Choroid plexus epithelial cell (primary cell): ENCODE results near the gene FRMPD1.

Source experiments
- DNase-seq: peaks from one replicate; pipeline ENCODE4 v3.0.0-alpha.2; 2010; ENCODE audit warnings: low read depth
- H3K4me3 ChIP-seq: 2 replicates; pipeline ENCODE4 v1.5.1; 2011; ENCODE audit warnings: low read depth, mild to moderate bottlenecking, control low read depth, low read length, moderate library complexity
- TF ChIP-seq, protein P1 (sequence below): conservative IDR thresholded peaks from 2 replicates; pipeline ENCODE4 v1.5.1; 2011; ENCODE audit warnings: low read depth, mild to moderate bottlenecking, control low read depth, inconsistent platforms, low read length, moderate library complexity

Gene FRMPD1

DNA sequence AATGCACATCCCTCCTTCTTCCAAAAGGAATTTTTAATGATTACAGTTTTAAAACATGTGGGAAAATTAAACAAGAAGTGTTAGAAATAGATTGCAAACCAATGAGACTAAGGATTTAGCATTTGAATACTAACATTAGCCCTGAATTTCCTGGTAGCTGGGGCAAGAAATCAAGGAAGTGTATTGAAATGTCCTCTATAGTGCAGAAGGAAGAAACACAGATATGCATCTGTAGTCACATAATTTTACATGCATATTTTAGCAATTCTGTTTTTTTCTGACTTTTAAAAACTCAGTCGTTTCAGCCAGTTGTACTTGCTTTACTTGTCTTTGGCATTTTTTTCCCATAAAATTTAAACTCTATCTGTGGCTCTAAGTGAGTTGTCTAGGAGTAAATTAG is 45.8 kb downstream of the FRMPD1 start:
- H3K4me3 ChIP-seq = no peak overlapping the region
- DNase-seq = no peak
- TF ChIP-seq, protein P1, sequence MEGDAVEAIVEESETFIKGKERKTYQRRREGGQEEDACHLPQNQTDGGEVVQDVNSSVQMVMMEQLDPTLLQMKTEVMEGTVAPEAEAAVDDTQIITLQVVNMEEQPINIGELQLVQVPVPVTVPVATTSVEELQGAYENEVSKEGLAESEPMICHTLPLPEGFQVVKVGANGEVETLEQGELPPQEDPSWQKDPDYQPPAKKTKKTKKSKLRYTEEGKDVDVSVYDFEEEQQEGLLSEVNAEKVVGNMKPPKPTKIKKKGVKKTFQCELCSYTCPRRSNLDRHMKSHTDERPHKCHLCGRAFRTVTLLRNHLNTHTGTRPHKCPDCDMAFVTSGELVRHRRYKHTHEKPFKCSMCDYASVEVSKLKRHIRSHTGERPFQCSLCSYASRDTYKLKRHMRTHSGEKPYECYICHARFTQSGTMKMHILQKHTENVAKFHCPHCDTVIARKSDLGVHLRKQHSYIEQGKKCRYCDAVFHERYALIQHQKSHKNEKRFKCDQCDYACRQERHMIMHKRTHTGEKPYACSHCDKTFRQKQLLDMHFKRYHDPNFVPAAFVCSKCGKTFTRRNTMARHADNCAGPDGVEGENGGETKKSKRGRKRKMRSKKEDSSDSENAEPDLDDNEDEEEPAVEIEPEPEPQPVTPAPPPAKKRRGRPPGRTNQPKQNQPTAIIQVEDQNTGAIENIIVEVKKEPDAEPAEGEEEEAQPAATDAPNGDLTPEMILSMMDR = no peak

DNA sequence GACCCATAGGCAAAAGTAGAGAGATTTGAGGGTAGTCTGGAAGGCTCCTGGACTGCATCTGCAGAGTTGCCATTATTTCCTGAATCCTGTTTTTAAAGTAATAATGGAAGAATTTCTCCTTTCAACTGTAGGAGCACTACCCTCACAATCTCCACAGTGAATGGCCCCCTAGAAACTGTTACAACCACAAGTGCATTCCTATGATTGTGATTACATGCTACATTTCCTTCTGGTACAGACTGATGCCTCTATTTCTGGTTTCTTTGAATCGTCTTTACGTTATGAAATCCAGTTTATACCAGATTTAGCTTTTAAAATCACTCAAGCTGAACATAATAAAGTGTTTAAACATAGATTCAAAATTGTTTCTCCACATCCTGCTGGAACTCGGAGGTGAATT is 49.4 kb downstream of the FRMPD1 start:
- TF ChIP-seq, protein P1 = no peak
- H3K4me3 ChIP-seq = no peak overlapping the region
- no peak for DNase-seq

- DNase-seq = no peak
- H3K4me3 ChIP-seq = no peak overlapping the region
- TF ChIP-seq, protein P1 = no peak
These were observed 50.1 kb downstream of the FRMPD1 start for GRCh38 chr9:37700900-37701299.

- no peak overlapping the region for H3K4me3 ChIP-seq
- DNase-seq = no peak
- TF ChIP-seq, protein P1 = no peak
These were observed 55.0 kb downstream of the FRMPD1 start for GRCh38 chr9:37705787-37706186.

DNA sequence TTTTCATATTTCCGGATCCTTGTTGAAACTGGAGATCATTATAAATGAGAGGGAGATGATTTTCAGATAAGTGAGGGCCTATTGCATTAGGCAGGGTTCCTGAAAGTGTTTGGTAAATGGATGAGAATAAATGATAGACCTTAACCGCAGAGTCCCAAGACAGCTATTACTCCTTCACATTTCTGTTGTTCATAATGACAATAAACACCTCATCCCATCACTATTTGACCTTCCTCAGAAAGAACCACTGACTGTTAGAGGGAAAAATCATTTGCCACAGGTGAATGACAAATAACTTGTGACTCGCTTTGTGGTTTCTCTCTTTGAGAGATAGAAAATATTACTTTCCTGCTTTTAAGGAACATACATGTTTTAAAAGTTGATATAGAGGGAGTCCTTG is 55.5 kb downstream of the FRMPD1 start:
- H3K4me3 ChIP-seq = no peak overlapping the region
- TF ChIP-seq, protein P1 = no peak
- no peak for DNase-seq

DNA sequence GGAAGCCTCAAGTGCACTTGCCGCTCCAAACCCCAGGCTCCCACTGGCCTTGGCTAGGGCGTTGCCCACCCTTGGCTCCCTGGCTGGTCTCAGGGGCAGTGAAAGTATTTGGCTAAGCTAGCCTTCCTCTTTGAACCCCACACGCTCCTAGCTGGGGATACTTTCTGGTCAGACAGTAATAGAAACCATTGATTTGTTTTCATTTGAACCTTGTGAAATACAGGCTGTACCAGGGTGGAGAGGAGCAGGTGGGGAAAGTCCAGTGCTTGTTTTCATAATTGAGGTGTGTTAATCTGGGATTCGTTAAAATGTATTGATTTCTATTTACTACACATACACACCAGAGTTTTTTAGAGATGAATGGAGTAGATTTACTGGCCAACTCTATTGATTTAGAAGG is 57.0 kb downstream of the FRMPD1 start:
- TF ChIP-seq, protein P1 = no peak
- no peak overlapping the region for H3K4me3 ChIP-seq

DNA sequence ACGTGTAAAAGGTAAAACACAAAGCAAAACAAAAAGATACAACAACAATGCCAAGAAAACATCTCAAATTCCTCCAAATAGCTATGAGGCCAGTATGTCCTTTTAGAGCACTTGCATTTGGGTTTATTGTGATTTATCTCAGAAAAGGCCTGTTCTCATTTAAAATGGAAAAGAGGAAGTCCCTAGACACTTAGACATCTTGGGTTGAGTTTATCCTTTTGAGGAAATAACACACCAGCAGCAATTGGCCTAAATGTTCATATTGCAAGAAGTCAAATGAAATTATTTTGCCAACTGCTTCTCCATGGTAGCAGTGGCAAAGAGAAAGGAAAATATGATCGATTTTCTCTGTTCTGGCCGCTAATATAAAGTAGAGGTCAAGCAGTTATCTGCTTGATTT is 59.3 kb downstream of the FRMPD1 start:
- no peak for DNase-seq
- TF ChIP-seq, protein P1 = no peak
- H3K4me3 ChIP-seq = no peak overlapping the region

More for the DNA sequence above, 57.0 kb downstream of the FRMPD1 start:
- no peak for DNase-seq
